ENCODE measurements around the gene SSTR4.

The SSTR4 gene

DNA sequence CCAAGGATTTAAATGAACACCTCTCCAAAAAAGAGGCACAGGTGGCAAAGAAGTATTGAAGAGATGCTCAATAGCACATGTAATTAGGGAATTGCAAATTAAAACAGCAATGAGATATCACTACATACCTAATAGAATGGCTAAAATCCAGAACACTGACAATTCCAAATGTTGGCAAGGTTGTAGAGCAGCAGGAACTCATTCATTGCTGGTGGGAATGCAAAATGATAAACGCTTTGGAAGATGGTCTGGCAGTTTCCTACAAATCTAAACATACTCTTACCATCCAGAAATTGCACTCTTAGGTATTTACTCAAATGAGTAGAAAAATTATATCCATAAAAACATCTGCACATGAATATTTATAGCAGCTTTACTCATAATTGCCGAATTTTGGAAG, 34.0 kb downstream of the SSTR4 start:
- no peak for FAIRE-seq

DNA sequence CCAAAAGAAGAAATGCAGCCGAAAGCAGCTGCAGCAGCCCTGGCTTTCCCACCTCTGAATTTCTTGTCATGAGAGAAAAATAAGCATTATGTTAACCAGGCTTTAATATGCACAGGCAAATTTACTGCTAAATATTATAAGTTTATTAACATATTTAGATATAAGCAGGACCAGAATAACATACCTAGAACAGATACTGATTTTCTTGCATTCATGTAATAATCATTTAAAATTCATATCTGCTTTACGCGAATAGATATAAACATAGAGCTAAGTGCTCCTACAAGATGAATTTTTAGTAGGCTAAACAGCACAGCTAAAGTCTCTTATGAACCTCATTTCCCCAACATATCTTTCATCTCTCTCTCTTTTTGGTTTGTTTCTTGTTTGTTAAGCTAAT, 36.3 kb downstream of the SSTR4 start:
- FAIRE-seq: no peak

DNA sequence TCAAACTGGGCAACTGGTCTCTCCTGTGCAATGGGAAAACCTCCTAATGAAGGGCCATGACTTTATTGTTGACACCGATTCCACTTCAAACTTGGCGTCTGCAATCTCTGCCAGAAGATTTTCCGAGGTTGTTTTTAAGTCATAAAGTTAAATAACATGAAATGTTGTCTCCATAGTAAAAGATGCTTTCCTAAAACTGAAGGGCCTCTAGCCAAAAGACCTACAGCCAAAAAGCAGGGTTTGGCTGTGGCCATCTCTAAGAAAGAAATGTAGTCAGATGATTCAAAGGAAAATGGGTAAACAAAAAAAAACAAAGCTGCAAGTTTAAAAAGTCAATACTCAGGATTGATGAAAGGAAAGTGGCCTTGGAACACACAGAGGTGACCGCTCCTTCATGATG, 36.9 kb downstream of the SSTR4 start:
- FAIRE-seq: no peak

DNA sequence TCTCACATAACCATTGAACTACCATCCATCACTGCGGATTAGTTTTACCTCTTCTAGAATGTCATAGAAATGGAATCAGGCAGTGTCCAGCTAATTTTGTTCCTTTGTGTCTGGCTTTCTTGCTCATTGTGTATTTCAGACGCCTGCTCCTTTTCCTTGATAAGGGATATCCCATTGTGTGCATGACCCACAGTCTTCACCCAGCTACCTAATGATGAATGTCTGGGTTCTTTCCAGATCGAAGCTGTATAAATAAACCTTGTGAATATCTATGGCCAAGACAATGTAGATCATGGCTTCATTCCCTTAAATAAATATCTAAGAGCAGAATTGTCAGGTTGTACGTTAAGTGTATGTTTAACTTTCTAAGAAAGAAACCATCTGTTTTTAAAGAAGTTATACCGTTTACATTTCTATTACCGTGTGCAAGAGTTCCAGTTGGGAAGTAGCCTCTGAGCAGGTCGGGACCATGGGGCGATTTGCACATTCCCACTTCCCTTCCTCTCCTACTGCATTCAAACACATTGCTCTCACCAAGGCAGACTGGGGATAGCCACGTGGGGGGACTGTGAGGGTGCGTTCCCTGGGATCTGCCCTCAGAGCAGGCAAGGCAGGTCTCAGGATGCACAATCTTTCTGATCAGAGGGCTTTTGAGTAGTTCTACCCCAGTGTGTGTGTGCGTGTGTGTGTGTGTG, 37.9 kb downstream of the SSTR4 start:
- FAIRE-seq: no peak

DNA sequence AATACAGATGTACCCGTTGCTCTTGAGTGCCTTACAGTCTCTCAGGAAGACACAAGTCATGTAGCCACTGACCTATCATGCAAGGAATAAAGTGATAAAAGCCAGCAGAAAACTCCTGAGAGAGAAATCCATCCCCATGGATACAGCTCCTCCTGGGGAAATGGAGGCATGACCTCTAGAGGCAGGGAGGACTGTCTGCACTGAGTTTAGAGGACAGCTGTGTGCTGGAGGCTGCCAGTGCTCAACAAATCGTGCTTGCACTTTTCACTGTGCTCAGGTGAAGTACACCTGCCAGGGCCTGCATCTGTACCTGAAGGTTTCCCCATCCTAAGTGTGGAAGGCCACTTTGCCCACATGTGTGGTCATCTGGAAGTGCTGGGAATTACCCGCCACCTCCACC, 38.9 kb downstream of the SSTR4 start:
- no peak for FAIRE-seq

DNA sequence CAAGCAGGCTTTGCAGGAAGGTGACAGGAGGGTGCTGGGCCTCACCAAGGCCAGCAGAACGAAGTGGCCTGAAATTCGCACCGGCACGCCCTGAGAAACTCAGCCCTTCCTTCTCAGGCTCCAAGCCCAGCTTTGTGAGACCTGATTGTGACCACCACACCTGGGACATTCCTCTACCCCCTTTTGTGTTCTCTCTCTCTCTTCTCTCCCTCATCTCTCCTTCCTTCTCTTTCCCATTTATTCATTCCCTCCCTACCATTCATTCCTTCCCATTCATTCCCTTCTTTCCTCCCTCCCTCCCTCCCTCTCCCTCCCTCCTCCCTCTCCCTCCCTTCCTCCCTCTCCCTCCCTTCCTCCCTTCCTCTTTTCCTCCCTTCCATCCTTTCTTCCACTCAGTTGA, 42.2 kb downstream of the SSTR4 start:
- FAIRE-seq: no peak

DNA sequence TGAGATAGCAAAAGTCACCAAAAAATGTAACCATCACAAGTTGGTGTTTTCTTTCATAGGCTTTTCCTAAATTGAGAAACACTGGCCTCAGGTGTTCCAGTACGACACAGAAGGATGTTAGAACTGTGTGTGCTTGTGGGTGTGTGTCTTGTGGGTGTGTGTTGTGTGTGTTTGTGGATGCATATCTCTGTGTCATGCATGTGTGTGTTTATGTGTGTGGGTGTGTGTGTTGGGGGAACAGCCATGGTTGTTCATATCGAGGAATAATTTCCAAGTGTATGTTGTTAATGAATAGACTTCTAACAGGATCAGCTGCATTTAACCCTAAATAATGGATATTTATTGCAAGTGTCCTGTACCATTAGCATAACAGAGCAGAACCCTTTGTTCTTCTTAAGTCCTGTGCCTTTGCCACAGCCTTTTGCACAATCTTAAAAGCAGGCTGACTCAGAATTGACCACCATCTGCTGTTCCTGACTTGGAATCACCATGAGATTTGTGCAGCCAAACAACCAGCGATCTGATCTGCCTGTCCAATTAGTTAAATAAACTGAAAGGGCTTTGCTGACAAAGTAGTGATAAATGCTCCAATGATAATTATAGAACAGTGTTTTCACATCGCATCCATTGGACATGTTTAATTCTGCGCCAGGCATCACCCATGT, 43.4 kb downstream of the SSTR4 start:
- FAIRE-seq: no peak

DNA sequence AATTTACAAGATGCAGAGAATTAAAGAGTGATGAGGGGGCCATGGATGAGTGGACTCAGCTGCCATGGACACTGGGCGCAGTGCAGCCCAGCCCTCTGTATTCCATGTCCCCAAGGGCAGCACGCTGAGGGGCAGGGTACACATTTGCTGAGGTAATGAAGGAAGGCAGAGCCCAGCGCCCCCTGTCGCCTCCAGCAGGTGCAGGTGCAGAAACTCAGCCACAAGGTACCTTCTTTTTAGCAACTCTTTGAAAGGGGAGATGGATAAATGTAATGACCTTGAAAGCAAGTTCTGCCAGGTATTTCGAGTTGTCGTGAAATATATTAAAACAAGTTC, 43.9 kb downstream of the SSTR4 start:
- FAIRE-seq: no peak

DNA sequence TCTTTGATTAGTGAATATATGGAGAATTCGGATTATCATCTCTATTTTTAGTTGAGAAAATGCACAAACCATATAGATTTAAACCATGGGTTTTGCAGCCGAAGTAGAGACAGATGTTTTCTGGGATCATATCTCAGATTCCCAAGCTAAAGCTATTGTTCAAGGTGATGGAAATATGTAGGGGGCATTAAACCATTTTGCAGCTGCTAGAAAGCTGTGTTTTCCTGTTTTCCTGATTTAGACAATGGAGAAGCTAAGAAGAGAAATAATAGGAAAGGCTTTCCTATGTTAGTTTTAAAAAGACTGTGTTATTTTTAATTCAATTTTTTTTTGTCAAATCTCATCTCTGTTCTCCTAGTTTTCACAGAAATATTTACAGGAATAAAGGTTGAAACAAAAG, 44.8 kb downstream of the SSTR4 start:
- no peak for FAIRE-seq

DNA sequence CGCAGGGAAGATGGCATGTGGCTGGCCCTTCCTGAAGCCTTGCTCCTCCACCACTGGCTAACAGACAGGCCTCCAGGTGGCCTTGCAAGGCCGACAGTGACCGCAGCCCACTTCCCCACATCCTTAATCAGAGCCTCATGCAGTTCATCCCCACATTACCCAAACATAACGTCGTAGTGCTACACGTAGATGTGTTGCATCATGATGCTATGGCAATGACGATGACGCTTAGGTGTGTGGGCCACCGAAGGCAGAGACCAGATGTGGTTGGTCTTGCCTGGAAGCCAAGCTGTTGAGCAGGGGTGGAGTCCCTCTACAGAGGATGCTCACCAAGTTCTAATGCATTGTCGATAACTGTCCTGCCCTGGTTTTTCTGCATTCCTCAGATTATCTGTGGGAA, 45.4 kb downstream of the SSTR4 start:
- FAIRE-seq: no peak

DNA sequence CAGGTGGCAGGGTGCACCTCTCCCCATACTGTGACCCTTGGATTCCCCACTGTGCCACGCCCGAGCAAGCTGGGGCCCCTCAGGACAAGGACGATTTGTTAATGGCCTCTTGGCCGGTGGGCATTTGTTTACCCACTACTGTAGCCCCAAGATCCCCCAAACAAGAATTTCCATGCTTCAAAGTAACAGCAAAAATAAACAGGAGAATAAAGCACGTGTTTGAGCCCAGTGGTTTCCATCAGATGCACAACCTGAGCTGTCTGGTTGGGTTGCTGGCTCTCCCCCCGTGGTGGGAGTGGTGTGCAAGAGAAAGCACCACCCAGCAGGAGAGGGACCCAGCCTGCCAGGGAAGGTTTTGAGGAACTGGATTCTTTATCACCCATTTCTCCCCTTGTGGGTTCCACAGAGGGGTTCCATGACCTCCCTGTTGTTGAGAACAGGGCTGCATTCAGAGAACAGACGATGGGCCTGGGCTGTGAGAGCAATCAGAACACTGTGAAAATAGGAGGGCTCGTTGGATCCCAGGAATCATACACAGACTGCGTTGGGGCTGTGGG, 46.2 kb downstream of the SSTR4 start:
- no peak for FAIRE-seq

DNA sequence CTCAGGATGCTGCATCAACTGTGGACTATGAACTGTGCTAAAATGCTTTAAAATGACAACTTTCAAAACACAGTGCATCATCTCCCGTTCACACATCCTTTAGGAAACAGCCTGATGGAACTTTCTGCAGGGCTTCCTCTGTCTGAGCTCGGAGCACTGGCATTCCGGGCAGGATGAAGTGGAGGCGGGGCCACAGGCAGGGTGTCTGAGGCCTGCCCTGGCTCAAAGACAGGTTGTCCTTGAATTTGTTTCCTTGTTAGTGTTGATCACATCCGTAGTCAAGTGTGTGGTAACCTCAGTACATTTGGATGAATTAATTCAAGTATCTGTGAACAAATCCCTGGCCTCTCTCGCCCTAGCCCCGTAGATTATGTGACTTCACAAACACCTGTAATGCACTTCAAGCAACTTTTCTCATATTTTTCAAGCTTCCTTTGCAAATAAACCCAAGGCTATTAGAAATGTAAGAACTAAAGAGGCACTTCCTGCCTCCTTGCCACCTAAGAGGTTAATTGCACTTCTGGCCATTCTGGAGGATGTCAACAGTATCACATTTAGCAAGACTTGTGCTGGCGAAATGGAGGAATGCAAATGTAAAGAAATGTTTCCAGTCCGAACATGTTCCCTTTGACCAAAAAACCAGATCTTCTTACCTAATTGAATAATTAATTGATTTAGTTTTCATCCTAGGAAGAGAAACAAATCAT, 47.9 kb downstream of the SSTR4 start:
- FAIRE-seq: no peak

DNA sequence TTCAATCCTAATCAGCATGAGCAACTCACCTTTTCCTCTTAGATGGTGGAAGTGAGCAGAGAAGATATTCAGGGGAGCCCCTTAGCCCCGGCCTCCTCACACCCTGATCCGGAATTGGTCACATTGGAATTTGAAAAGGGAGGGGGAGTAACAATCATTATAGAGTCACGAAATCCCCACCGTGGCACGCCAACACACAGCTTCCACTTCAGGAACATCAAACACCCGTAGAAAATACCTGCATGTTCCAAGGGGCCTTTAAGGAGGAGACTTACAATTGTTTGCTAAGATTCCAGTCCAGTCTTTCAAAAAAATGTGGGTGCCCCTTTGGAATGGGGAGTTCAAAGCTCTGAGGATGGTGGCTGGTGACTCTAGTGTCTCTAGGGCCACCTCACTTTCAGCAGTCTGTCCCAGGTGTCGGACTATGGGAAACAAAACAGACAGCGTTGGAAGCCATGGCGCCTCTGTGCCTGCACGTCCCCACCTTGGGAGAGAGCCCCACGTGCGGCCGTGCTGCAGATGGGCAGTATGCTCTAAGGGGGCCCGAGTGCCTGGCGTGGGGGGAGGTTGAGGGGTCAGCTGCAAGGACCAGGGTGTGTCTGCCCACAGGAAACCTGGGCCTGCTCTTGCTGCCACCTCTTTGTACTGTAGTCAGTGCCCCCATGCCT, 48.6 kb downstream of the SSTR4 start:
- no peak for FAIRE-seq

DNA sequence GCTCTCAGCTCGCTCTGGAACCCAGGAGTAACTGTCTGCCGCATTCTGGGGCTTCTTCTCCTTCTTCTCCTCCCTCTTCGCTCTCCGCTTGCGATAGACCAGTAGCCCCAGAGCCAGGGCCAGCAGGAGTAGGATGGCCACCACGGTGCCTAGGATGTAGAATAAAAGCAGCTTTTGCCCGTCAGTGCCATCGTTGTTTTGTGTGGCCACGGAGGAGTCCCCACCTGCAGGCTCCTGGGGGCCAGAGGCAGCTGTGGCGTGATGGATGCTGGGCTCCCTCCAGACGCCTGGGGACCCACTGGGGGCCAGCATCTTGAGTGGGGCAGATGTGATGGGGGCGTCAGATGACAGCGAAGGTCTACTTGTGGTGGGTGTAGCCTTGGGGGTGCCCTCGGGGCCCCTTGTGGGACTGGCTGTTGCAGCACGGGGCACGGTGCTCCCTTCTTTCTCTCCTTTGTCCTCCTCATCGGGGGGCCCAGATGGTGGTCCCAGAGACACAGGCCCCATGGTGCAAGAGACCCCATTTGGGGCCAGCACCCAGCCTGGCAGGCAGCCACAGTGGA, 49.3 kb downstream of the SSTR4 start:
- FAIRE-seq: no peak

DNA sequence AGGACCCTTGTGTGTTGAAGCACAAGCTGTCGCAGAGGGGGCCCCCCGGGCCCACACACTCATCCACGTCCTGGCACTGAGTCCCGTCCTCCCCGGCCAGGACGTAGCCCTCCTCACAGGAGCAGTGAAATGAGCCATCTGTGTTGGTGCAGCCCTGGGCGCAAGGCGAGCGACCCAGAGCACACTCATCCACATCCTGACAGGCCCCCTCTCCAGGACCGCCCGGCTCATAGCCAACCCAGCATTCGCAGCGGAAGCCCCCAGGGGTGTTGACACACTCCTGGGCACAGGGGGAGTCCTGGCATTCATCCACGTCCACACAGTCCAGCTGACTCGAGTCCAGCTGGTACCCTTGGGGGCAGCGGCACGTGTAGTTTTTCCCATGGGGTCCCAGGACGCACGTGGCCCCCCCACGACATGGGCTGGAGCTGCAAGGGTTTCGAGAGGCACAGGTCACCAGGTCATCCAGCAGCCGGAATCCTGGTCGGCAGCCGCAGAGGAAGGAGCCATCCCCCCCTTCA, 49.8 kb downstream of the SSTR4 start:
- FAIRE-seq: no peak

DNA sequence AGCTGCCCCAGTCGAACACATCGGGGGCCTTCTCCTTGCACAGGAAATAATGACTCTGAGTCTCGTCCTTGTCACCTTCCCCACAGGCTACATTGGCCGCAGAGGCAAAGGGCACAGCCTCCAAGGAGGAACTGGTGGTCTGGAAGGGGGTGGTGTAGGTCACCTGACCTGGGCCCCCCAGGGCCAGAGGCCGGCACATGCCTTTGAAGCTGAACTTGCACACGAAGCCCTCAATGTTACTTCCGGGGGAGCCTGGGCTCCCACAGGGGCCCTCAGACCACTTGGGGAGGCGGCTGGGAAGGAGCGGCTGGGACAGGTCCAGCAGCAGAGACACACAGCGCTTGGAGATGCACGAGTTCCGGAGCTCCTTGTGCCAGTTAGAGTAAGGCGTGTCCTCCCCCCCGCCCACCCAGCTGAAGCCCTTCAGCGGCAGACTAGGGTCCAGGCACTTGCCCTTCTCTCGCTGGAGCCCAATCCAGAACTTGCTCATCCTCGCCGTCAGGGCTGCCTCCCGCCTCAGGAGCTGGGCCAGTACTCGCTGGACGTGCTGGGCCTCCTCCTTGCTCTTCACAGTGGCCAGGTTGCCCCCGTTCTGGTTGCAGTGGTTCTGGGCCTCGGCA, 50.4 kb downstream of the SSTR4 start:
- no peak for FAIRE-seq

DNA sequence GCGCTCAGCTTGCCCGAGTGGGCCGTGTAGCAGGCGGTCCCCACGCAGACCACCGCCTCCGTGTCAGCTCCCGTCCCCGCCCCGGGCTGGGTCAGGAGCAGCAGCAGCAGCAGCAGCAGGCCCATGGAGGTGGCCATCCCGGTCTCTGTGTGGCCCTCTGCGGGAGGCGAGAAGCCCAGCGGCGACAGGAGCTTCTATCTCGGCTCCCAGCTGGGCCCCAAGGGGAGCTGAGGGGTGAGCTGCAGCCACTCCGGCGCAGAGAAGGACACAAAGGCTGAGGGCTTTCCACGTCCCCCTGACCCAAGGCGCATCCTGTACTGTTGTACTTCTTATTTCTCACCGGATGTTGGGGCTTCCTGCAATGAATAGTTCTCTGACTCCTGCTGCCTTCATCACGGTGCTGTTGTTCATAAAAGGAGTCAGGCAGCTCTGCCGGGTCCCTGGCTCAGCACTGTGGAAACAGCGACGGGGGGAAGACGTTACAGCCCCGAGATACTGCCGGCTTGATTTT, 51.0 kb downstream of the SSTR4 start, which contains the start of gene CD93:
CD93 (minus strand) TSS at position 269 of the 511 bp plus-strand sequence; CDS start at position 137, 132 bp downstream.
- FAIRE-seq: no peak

DNA sequence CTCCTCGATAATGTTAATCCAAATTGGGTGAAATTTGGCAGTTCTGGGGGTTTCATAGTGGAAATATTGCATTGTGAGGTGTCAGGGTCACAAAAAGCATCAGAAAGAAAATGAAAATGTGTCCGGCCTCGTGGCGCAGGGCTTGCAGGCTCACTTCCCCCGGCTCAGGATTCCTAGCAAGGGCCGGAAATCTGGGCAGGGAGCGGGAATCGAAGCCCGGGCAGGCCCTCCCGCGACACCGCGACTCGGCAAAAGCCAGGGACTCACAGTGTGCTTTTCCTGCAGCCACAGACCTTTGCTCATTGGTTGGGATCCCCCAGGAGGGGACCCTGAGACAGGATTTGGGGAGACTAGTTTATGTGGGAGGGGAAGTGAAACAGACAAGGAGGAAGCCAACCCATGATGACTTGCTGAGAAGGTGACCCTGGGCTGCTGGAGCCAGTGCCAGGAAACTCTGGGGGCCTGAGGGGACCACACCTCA, 51.9 kb downstream of the SSTR4 start:
- no peak for FAIRE-seq

DNA sequence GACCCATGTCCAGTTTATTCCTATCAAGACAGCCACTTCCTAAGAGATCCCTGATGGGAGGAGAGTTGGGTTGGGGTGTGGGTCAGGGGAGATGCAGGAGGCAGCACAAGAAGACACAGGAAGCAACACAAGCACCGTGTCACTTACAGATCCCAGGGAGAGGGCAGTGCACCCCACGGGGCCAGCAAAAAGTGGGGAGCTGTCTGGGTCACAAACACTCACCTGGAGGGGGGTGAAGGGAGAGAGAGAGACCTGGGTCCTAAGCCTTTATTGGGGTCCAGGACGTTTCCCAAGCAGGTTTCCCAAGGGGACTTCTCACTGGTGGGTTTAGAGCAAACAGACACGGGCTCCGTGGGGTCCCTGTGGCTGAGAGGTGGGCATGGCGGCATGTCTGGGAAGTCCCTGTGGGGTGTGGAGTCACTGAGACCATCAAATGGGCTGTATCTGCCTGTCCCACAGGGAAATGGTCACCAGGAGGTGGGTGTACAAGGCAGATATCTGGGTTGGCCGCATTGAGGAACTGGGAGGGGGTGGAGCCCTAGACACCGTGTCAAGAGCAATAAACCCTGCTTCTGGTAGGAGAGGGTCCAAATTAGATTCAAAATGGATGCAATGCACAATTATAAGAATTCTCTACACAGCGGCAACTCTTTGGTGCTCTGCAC, 52.6 kb downstream of the SSTR4 start:
- FAIRE-seq: no peak

Data from TTC549 (cell line).